ENCODE results near the gene TBC1D14. TPM values are rescaled to one million over a fixed set of nuclear protein-coding genes. Genes with fewer than 3 reads are reported as not detected.

The TBC1D14 gene
- polyA plus RNA-seq, 1 of the 3 experiments (the other 2 are of a cell fraction), result 39.5 TPM

DNA sequence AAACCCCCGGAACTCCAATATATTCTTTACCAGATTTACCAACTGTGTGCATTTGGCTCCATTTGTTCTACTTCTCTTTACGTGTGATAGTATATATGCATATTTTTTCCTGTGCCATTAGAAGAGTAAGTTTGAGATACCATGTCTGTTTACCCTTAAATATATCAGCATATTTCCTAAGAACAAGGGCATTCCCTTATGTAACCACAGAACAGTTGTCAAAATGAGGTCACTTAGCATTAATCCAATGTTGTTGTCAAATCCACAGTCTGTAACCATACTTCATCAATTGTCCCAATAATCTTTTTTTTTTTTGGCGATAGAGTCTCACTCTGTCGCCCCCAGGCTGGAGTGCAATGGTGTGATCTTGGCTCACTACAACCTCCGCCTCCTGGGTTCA is 55.2 kb downstream of the TBC1D14 start:
- no peak overlapping the region for H2AFZ ChIP-seq (ENCODE audit: low read depth)

DNA sequence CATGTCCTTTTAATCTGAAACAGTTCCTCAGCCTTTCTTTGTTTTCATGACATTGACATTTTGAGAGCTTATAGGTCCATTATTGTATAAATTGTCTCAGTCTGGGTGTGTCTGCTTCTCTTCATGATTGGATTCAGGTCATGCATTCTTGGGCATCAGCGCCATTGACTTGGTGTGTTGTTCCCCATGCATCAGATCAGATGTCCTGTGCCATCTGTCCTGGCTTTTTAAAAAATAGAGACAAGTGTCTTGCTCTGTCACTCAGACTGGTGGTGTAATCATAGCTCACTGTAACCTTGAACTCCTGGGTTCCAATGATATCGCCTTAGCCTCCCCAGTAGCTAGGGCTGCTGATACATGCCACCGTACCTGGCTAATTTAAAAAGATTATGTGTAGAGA is 55.7 kb downstream of the TBC1D14 start:
- Histone ChIP-seq H3K27me3 (ENCODE audit: insufficient read depth) (no peaks in the 10 kb centered on the region), H2AFZ (ENCODE audit: low read depth) (no peak overlapping the region), H3F3A (replicated peaks; ENCODE audit: insufficient read depth) (no peaks in the 10 kb centered on the region), H4K20me1 (ENCODE audit: insufficient read depth) (no peaks in the 10 kb centered on the region), H3K27ac (ENCODE audit: low read depth in 2 of 2, low read length in 1 of 2) (no peak overlapping the region), H3K9ac (no peak overlapping the region), H3K4me3 (ENCODE audit: low read depth in 2 of 2, low read length in 1 of 2) (no peak overlapping the region), H3K36me3 (replicated peaks in 1 of 2; ENCODE audit: control insufficient read depth in 1 of 2, insufficient read depth in 2 of 2, low read length in 1 of 2) (peaks cover 0 to 3% of the 10 kb centered on the region in 2 experiments), H3K79me2 (ENCODE audit: insufficient read depth) (no peaks in the 10 kb centered on the region), H3K9me2 (no peaks in the 10 kb centered on the region), H3K9me3 (no peaks in the 10 kb centered on the region), H3K4me2 (no peak overlapping the region), H3K4me1 (ENCODE audit: control insufficient read depth in 1 of 2, insufficient read depth in 2 of 2, low read depth in 1 of 2, low read length in 1 of 2) (peaks cover 0 to 2% of the 10 kb centered on the region in 2 experiments; a peak in 1 of 4 replicates)
- DNase-seq, result no peak
- ChIA-PET POLR2A (no interaction called here), CTCF (interaction anchor here (1.2 to 1.9 kb wide), 2 partner anchors 9 to 10 kb away, joined by 3 to 14 read pairs; no protein-coding TSS in a partner anchor)
- TF ChIP-seq EP300 (IDR thresholded peaks at IDR 0.05; ENCODE audit: borderline replicate concordance in 1 of 2, low read depth in 1 of 2, low read length in 1 of 2) (no peak), SIN3A (IDR thresholded peaks at IDR 0.05; ENCODE audit: borderline replicate concordance, low read depth, low read length) (no peak), ELF1 (IDR thresholded peaks at IDR 0.05) (no peak), MEF2A (IDR thresholded peaks at IDR 0.05; ENCODE audit: borderline replicate concordance, low read depth) (no peak), TEAD4 (IDR thresholded peaks at IDR 0.05; ENCODE audit: borderline replicate concordance, insufficient read depth) (no peak), RCOR1 (IDR thresholded peaks at IDR 0.05; ENCODE audit: low read length) (no peak), EZH2phosphoT487 (IDR thresholded peaks at IDR 0.05; ENCODE audit: borderline replicate concordance, low read depth) (no peak), RAD21 (IDR thresholded peaks at IDR 0.05; ENCODE audit: low read length) (no peak), NFIC (IDR thresholded peaks at IDR 0.05; ENCODE audit: borderline replicate concordance) (no peak), RFX5 (IDR thresholded peaks at IDR 0.05; ENCODE audit: low read length) (no peak), FOSL2 (IDR thresholded peaks at IDR 0.05; ENCODE audit: borderline replicate concordance, low read depth) (no peak)
- TF ChIP-seq, protein P1, sequence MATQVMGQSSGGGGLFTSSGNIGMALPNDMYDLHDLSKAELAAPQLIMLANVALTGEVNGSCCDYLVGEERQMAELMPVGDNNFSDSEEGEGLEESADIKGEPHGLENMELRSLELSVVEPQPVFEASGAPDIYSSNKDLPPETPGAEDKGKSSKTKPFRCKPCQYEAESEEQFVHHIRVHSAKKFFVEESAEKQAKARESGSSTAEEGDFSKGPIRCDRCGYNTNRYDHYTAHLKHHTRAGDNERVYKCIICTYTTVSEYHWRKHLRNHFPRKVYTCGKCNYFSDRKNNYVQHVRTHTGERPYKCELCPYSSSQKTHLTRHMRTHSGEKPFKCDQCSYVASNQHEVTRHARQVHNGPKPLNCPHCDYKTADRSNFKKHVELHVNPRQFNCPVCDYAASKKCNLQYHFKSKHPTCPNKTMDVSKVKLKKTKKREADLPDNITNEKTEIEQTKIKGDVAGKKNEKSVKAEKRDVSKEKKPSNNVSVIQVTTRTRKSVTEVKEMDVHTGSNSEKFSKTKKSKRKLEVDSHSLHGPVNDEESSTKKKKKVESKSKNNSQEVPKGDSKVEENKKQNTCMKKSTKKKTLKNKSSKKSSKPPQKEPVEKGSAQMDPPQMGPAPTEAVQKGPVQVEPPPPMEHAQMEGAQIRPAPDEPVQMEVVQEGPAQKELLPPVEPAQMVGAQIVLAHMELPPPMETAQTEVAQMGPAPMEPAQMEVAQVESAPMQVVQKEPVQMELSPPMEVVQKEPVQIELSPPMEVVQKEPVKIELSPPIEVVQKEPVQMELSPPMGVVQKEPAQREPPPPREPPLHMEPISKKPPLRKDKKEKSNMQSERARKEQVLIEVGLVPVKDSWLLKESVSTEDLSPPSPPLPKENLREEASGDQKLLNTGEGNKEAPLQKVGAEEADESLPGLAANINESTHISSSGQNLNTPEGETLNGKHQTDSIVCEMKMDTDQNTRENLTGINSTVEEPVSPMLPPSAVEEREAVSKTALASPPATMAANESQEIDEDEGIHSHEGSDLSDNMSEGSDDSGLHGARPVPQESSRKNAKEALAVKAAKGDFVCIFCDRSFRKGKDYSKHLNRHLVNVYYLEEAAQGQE (IDR thresholded peaks at IDR 0.05; ENCODE audit: low read depth, low read length), result no peak
- 91% methylated on average over 3 of the region's 3 CpGs for WGBS (ENCODE audit: low lambda C conversion rate)

More for the DNA sequence above, 55.2 kb downstream of the TBC1D14 start:
- Histone ChIP-seq H3K4me3 (ENCODE audit: low read depth in 2 of 2, low read length in 1 of 2) (no peak overlapping the region), H3K27ac (ENCODE audit: low read depth in 2 of 2, low read length in 1 of 2) (no peak overlapping the region), H3K9me3 (no peaks in the 10 kb centered on the region), H4K20me1 (ENCODE audit: insufficient read depth) (no peaks in the 10 kb centered on the region), H3K79me2 (ENCODE audit: insufficient read depth) (no peaks in the 10 kb centered on the region), H3K27me3 (ENCODE audit: insufficient read depth) (no peaks in the 10 kb centered on the region), H3K9me2 (no peaks in the 10 kb centered on the region), H3F3A (replicated peaks; ENCODE audit: insufficient read depth) (no peaks in the 10 kb centered on the region), H3K36me3 (replicated peaks in 1 of 2; ENCODE audit: control insufficient read depth in 1 of 2, insufficient read depth in 2 of 2, low read length in 1 of 2) (peaks cover 0 to 3% of the 10 kb centered on the region in 2 experiments), H3K4me2 (no peak overlapping the region), H3K9ac (no peak overlapping the region), H3K4me1 (ENCODE audit: control insufficient read depth in 1 of 2, insufficient read depth in 2 of 2, low read depth in 1 of 2, low read length in 1 of 2) (peaks cover 0 to 2% of the 10 kb centered on the region in 2 experiments; a peak in 1 of 4 replicates)
- no peak for DNase-seq
- WGBS (ENCODE audit: low lambda C conversion rate), result 98% methylated on average over 5 of the region's 5 CpGs
- CTCF ChIA-PET, result interaction anchor here (1.2 to 1.9 kb wide), 2 partner anchors 9 to 10 kb away, joined by 3 to 14 read pairs; no protein-coding TSS in a partner anchor
- TF ChIP-seq MEF2A (IDR thresholded peaks at IDR 0.05; ENCODE audit: borderline replicate concordance, low read depth) (no peak), TEAD4 (IDR thresholded peaks at IDR 0.05; ENCODE audit: borderline replicate concordance, insufficient read depth) (no peak), ELF1 (IDR thresholded peaks at IDR 0.05) (no peak), JUND (IDR thresholded peaks at IDR 0.05) (no peak), TAF1 (IDR thresholded peaks at IDR 0.05; ENCODE audit: borderline replicate concordance, low read depth, low read length) (no peak), FOXJ3 (CRISPR knock-in tag; IDR thresholded peaks at IDR 0.05) (no peak), GATA2 (CRISPR knock-in tag; IDR thresholded peaks at IDR 0.05) (no peak), RAD21 (IDR thresholded peaks at IDR 0.05; ENCODE audit: low read length) (no peak), NRF1 (IDR thresholded peaks at IDR 0.05; ENCODE audit: low read depth, low read length) (no peak), RFX5 (IDR thresholded peaks at IDR 0.05; ENCODE audit: low read length) (no peak)
- TF ChIP-seq, protein P2, sequence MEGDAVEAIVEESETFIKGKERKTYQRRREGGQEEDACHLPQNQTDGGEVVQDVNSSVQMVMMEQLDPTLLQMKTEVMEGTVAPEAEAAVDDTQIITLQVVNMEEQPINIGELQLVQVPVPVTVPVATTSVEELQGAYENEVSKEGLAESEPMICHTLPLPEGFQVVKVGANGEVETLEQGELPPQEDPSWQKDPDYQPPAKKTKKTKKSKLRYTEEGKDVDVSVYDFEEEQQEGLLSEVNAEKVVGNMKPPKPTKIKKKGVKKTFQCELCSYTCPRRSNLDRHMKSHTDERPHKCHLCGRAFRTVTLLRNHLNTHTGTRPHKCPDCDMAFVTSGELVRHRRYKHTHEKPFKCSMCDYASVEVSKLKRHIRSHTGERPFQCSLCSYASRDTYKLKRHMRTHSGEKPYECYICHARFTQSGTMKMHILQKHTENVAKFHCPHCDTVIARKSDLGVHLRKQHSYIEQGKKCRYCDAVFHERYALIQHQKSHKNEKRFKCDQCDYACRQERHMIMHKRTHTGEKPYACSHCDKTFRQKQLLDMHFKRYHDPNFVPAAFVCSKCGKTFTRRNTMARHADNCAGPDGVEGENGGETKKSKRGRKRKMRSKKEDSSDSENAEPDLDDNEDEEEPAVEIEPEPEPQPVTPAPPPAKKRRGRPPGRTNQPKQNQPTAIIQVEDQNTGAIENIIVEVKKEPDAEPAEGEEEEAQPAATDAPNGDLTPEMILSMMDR (IDR thresholded peaks at IDR 0.05), result no peak
- TF ChIP-seq, protein P3, sequence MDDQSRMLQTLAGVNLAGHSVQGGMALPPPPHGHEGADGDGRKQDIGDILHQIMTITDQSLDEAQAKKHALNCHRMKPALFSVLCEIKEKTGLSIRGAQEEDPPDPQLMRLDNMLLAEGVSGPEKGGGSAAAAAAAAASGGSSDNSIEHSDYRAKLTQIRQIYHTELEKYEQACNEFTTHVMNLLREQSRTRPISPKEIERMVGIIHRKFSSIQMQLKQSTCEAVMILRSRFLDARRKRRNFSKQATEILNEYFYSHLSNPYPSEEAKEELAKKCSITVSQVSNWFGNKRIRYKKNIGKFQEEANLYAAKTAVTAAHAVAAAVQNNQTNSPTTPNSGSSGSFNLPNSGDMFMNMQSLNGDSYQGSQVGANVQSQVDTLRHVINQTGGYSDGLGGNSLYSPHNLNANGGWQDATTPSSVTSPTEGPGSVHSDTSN (IDR thresholded peaks at IDR 0.05), result no peak
- TF ChIP-seq, protein P4, sequence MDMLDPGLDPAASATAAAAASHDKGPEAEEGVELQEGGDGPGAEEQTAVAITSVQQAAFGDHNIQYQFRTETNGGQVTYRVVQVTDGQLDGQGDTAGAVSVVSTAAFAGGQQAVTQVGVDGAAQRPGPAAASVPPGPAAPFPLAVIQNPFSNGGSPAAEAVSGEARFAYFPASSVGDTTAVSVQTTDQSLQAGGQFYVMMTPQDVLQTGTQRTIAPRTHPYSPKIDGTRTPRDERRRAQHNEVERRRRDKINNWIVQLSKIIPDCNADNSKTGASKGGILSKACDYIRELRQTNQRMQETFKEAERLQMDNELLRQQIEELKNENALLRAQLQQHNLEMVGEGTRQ (IDR thresholded peaks at IDR 0.05; ENCODE audit: borderline replicate concordance, low read depth, low read length), result no peak
- POLR2A ChIA-PET, result no interaction called here
